Measurements from ENCODE around the gene PSMD10. TPM values are rescaled to one million over a fixed set of nuclear protein-coding genes. Genes with fewer than 3 reads are reported as not detected.

The PSMD10 gene
- total RNA-seq, 1 donor from 2014 or later, result 156 TPM

DNA sequence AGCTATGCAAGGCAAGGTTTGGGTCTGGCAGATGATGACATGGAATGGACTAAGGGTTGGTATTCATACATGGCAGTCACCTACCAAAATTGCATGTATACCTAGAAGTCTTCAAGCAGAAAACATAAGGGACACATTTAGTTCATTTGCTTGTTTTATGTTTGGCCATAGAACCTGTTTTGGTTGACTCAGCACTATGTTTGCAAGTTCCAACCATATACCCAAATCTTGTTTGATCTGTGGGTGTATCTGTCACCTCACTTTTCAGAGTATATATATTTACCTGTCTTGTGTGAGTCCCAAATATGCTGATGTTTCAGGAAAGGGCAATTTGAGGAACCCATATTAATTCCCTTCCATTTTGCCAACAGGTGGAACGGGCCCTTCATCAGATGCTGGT is 39.5 kb upstream of the PSMD10 start:
- Mint-ChIP-seq H3K36me3 (peaks cover 22% of the 10 kb centered on the region), H3K9me3 (peaks cover 2% of the 10 kb centered on the region), H3K4me1 (peaks cover 15% of the 10 kb centered on the region), H3K27me3 (ENCODE audit: insufficient read depth, low read depth) (peaks cover 5% of the 10 kb centered on the region), H3K4me3 (no peak overlapping the region), H3K27ac (no peak overlapping the region)
- Histone ChIP-seq H2AFZ (replicated peaks) (no peak overlapping the region), H3K27ac (no peak overlapping the region), H3K79me2 (ENCODE audit: low read depth) (no peaks in the 10 kb centered on the region), H3F3A (ENCODE audit: low read depth) (peaks cover 10% of the 10 kb centered on the region), H3K27me3 (no peaks in the 10 kb centered on the region), H3K4me3 (no peak overlapping the region), H3K9ac (no peak overlapping the region), H3K36me3 (no peaks in the 10 kb centered on the region), H3K4me1 (peaks cover 18% of the 10 kb centered on the region), H3K4me2 (no peak overlapping the region), H3K9me3 (ENCODE audit: low read depth) (no peaks in the 10 kb centered on the region), H4K20me1 (ENCODE audit: low read depth) (no peaks in the 10 kb centered on the region)
- TF ChIP-seq EZH2phosphoT487 (IDR thresholded peaks at IDR 0.05), result no peak
- TF ChIP-seq EZH2 (IDR thresholded peaks at IDR 0.05), result no peak
- TF ChIP-seq, protein P1, sequence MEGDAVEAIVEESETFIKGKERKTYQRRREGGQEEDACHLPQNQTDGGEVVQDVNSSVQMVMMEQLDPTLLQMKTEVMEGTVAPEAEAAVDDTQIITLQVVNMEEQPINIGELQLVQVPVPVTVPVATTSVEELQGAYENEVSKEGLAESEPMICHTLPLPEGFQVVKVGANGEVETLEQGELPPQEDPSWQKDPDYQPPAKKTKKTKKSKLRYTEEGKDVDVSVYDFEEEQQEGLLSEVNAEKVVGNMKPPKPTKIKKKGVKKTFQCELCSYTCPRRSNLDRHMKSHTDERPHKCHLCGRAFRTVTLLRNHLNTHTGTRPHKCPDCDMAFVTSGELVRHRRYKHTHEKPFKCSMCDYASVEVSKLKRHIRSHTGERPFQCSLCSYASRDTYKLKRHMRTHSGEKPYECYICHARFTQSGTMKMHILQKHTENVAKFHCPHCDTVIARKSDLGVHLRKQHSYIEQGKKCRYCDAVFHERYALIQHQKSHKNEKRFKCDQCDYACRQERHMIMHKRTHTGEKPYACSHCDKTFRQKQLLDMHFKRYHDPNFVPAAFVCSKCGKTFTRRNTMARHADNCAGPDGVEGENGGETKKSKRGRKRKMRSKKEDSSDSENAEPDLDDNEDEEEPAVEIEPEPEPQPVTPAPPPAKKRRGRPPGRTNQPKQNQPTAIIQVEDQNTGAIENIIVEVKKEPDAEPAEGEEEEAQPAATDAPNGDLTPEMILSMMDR (IDR thresholded peaks at IDR 0.05), result no peak
- DNase-seq (ENCODE audit: low spot score), result no peak

DNA sequence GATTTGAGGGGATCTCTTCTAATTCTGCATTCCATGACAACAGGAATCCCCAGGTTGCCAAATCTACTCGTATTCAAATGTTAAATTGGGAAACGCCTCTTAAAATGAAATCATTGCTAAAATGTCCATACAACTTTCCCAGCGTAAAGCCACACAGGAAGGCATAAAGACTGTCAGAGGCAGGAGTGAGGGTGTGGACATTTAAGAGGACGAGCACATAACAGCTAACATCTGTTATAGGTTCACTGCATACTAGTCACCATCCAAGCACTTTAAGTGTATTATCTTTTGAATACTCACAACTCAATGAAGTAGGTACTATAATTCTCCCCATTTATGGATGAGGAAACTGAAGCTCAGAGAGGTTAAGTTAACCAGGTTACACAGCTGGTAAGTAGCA is 35.8 kb upstream of the PSMD10 start:
- H3K27ac Mint-ChIP-seq, result no peak overlapping the region
- H3K4me2 ChIP-seq, result no peak overlapping the region

DNA sequence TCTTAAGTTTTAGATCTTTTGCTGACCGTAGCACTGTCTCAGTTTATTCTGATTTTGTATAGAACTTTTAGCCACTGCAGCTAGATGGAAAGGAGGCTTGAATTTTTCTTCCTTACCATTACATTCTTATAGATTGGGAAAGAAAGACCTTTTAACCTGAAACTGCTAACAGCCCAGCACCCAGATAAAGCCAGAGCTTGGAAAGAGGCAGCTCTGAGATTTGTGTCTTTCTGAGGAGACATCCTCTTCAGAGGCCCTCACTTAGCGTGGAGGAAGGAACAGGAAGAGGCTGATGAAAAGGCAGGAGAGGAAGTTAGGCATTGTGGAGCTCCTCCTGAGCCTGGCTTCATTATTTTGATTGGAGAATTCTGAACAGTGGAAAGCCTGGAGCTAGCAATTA is 35.3 kb upstream of the PSMD10 start:
- Histone ChIP-seq H3K79me2 (ENCODE audit: low read depth) (no peaks in the 10 kb centered on the region), H2AFZ (replicated peaks) (no peak overlapping the region), H3K9me3 (ENCODE audit: low read depth) (peaks cover 3% of the 10 kb centered on the region), H3K9ac (no peak overlapping the region), H3K4me2 (peak overlapping the region; percentile 31), H3K27ac (peak overlapping the region; percentile 54), H3F3A (ENCODE audit: low read depth) (peaks cover 15% of the 10 kb centered on the region), H3K4me3 (no peak overlapping the region), H4K20me1 (ENCODE audit: low read depth) (no peaks in the 10 kb centered on the region), H3K4me1 (peaks cover 28% of the 10 kb centered on the region), H3K36me3 (no peaks in the 10 kb centered on the region), H3K27me3 (no peaks in the 10 kb centered on the region)
- peaks cover 17% of the 10 kb centered on the region for H3K36me3 Mint-ChIP-seq
- H3K4me3 Mint-ChIP-seq, result no peak overlapping the region
- H3K27me3 Mint-ChIP-seq (ENCODE audit: insufficient read depth, low read depth), result no peaks in the 10 kb centered on the region
- TF ChIP-seq, protein P1 (IDR thresholded peaks at IDR 0.05), result no peak
- TF ChIP-seq EZH2phosphoT487 (IDR thresholded peaks at IDR 0.05), result no peak
- no peak for TF ChIP-seq EZH2 (IDR thresholded peaks at IDR 0.05)
- no peaks in the 10 kb centered on the region for H3K9me3 Mint-ChIP-seq
- DNase-seq (ENCODE audit: low spot score), result no peak
- peaks cover 30% of the 10 kb centered on the region for H3K4me1 Mint-ChIP-seq
- H3K27ac Mint-ChIP-seq, result no peak overlapping the region

More for the DNA sequence above, 35.8 kb upstream of the PSMD10 start:
- Histone ChIP-seq H3K4me3 (no peak overlapping the region), H3K79me2 (ENCODE audit: low read depth) (no peaks in the 10 kb centered on the region), H3K27me3 (no peaks in the 10 kb centered on the region), H2AFZ (replicated peaks) (no peak overlapping the region), H3K9ac (no peak overlapping the region), H3K9me3 (ENCODE audit: low read depth) (peaks cover 3% of the 10 kb centered on the region), H3K36me3 (no peaks in the 10 kb centered on the region), H3K27ac (peak overlapping the region; percentile 54), H3K4me1 (peaks cover 23% of the 10 kb centered on the region), H4K20me1 (ENCODE audit: low read depth) (no peaks in the 10 kb centered on the region), H3F3A (ENCODE audit: low read depth) (peaks cover 15% of the 10 kb centered on the region)
- DNase-seq (ENCODE audit: low spot score), result no peak
- Mint-ChIP-seq H3K4me1 (peaks cover 28% of the 10 kb centered on the region), H3K36me3 (peaks cover 19% of the 10 kb centered on the region), H3K4me3 (no peak overlapping the region), H3K9me3 (peaks cover 2% of the 10 kb centered on the region), H3K27me3 (ENCODE audit: insufficient read depth, low read depth) (peaks cover 2% of the 10 kb centered on the region)
- TF ChIP-seq EZH2 (IDR thresholded peaks at IDR 0.05) (no peak), EZH2phosphoT487 (IDR thresholded peaks at IDR 0.05) (no peak)
- TF ChIP-seq, protein P1 (IDR thresholded peaks at IDR 0.05), result no peak

Measured in neural progenitor cell (in vitro differentiated cells).